Hepatocyte (in vitro differentiated cells): ENCODE results near the gene TMEM86B.

Experiments used
- CTCF ChIP-seq: fragments of 200-600 bp; sonication (generic); IDR thresholded peaks from 2 replicates; pipeline ENCODE4 v1.5.1; 2016; ENCODE audit warnings: antibody characterized with exemption, mild to moderate bottlenecking; ENCODE audit not compliant: poor library complexity
- EZH2 ChIP-seq: fragments of 200-600 bp; sonication (generic); IDR thresholded peaks from 2 replicates; pipeline ENCODE4 v1.6.1; 2016; ENCODE audit warnings: antibody characterized with exemption, mild to moderate bottlenecking, borderline replicate concordance
- EZH2phosphoT487 ChIP-seq: fragments of 200-600 bp; sonication (generic); IDR thresholded peaks from one replicate; pipeline ENCODE4 v1.6.1; 2018; ENCODE audit warnings: antibody characterized with exemption, mild to moderate bottlenecking, low read depth, moderate library complexity; ENCODE audit not compliant: unreplicated experiment, severe bottlenecking

GRCh38 chr19:55213547-55213946 lies 15.0 kb downstream of the TMEM86B start:
- TF ChIP-seq EZH2phosphoT487 (no peak), CTCF (no peak), EZH2 (no peak)
